ENCODE results near the gene VPREB3.

The VPREB3 gene

GRCh38 chr22:23754980-23755636 is 883 bp upstream of the VPREB3 start:
- no peak overlapping the region for H3K9ac ChIP-seq (ENCODE audit: low read length)
- H3K27me3 ChIP-seq (ENCODE audit: control insufficient read depth, insufficient read depth, low read length): no peaks in the 10 kb centered on the region
- peaks cover 12% of the 10 kb centered on the region for H3K4me1 ChIP-seq (ENCODE audit: control insufficient read depth, insufficient read depth, low read length)
- H3K36me3 ChIP-seq (ENCODE audit: control insufficient read depth, insufficient read depth, low read length): no peaks in the 10 kb centered on the region
- no peak overlapping the region for H3K4me3 ChIP-seq (ENCODE audit: low read length)
- no peaks in the 10 kb centered on the region for H3K9me3 ChIP-seq (ENCODE audit: control insufficient read depth, low read length)

GRCh38 chr22:23753385-23753784 is 840 bp downstream of the VPREB3 start:
- Histone ChIP-seq H3K27me3 (ENCODE audit: control insufficient read depth, insufficient read depth, low read length) (no peaks in the 10 kb centered on the region), H3K4me3 (ENCODE audit: low read length) (no peak overlapping the region), H3K9me3 (ENCODE audit: control insufficient read depth, low read length) (no peaks in the 10 kb centered on the region), H3K4me1 (ENCODE audit: control insufficient read depth, insufficient read depth, low read length) (peaks cover 18% of the 10 kb centered on the region), H3K9ac (ENCODE audit: low read length) (no peak overlapping the region), H3K36me3 (ENCODE audit: control insufficient read depth, insufficient read depth, low read length) (no peaks in the 10 kb centered on the region)

- Histone ChIP-seq H3K36me3 (ENCODE audit: control insufficient read depth, insufficient read depth, low read length) (no peaks in the 10 kb centered on the region), H3K4me3 (ENCODE audit: low read length) (no peak overlapping the region), H3K9ac (ENCODE audit: low read length) (no peak overlapping the region), H3K9me3 (ENCODE audit: control insufficient read depth, low read length) (no peaks in the 10 kb centered on the region), H3K27me3 (ENCODE audit: control insufficient read depth, insufficient read depth, low read length) (no peaks in the 10 kb centered on the region), H3K4me1 (ENCODE audit: control insufficient read depth, insufficient read depth, low read length) (peaks cover 18% of the 10 kb centered on the region)
These were observed 1.5 kb downstream of the VPREB3 start for GRCh38 chr22:23752750-23753149.

GRCh38 chr22:23752090-23752691 is 2.0 kb downstream of the VPREB3 start:
- no peak overlapping the region for H3K4me3 ChIP-seq (ENCODE audit: low read length)
- peaks cover 18% of the 10 kb centered on the region for H3K4me1 ChIP-seq (ENCODE audit: control insufficient read depth, insufficient read depth, low read length)
- no peak overlapping the region for H3K9ac ChIP-seq (ENCODE audit: low read length)
- H3K27me3 ChIP-seq (ENCODE audit: control insufficient read depth, insufficient read depth, low read length): no peaks in the 10 kb centered on the region
- no peaks in the 10 kb centered on the region for H3K36me3 ChIP-seq (ENCODE audit: control insufficient read depth, insufficient read depth, low read length)
- H3K9me3 ChIP-seq (ENCODE audit: control insufficient read depth, low read length): no peaks in the 10 kb centered on the region

- H3K9me3 ChIP-seq (ENCODE audit: control insufficient read depth, low read length): no peaks in the 10 kb centered on the region
- peak overlapping the region; percentile 66 for H3K4me3 ChIP-seq (ENCODE audit: low read length)
- peak overlapping the region; percentile 94 for H3K9ac ChIP-seq (ENCODE audit: low read length)
- peaks cover 18% of the 10 kb centered on the region for H3K4me1 ChIP-seq (ENCODE audit: control insufficient read depth, insufficient read depth, low read length)
- H3K36me3 ChIP-seq (ENCODE audit: control insufficient read depth, insufficient read depth, low read length): no peaks in the 10 kb centered on the region
- no peaks in the 10 kb centered on the region for H3K27me3 ChIP-seq (ENCODE audit: control insufficient read depth, insufficient read depth, low read length)
These were observed 2.7 kb downstream of the VPREB3 start for GRCh38 chr22:23751441-23751996.

DNA sequence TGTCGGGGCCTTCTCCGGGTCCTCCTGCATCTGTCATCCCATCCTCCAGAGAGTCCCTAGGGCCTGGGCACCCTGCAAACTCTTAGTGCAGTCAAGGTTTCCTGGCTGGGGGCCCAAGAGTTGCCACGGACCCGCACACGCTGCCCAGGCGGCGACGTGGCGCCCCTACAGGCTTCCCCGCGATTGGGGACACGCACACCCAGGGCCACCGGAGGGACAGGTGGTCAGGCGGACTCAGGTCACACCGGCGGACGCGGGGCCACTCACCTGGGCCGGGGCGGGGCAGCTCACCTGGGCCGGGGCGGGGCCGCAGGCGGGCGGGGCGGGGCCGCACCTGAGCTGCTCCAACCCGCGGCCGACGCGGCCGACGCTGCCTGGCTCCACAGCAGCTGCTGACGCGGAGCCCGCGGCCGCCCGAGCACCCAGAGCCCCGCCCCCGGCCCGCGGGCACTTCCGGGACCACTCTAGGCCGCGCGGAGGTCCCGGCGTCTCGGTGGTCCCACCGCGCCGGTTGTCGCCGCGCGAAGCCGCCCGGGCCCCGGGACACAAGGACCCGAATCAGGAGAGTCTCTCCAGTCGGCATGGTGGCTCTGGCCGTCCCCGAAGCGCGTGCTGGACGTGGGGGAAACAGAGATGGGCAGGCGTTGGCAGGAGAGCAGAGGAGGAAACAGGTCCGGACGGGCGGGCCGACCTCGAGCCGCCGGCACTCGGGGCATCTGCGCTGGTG is 3.3 kb downstream of the VPREB3 start, which contains the start of gene ZNF70:
TSS of gene ZNF70 (minus strand) at position 399 of the 727 bp plus-strand sequence. CDS start 5,972 bp downstream, outside the sequence.
- Histone ChIP-seq H3K4me1 (ENCODE audit: control insufficient read depth, insufficient read depth, low read length) (peaks cover 24% of the 10 kb centered on the region), H3K9ac (ENCODE audit: low read length) (peak within 1 kb of the TSS; percentile 94), H3K4me3 (ENCODE audit: low read length) (peak within 1 kb of the TSS; percentile 66), H3K36me3 (ENCODE audit: control insufficient read depth, insufficient read depth, low read length) (no peaks in the 10 kb centered on the region), H3K9me3 (ENCODE audit: control insufficient read depth, low read length) (no peaks in the 10 kb centered on the region), H3K27me3 (ENCODE audit: control insufficient read depth, insufficient read depth, low read length) (no peaks in the 10 kb centered on the region)

- peak overlapping the region; percentile 66 for H3K4me3 ChIP-seq (ENCODE audit: low read length)
These were observed 3.9 kb downstream of the VPREB3 start for GRCh38 chr22:23750367-23750713.

DNA sequence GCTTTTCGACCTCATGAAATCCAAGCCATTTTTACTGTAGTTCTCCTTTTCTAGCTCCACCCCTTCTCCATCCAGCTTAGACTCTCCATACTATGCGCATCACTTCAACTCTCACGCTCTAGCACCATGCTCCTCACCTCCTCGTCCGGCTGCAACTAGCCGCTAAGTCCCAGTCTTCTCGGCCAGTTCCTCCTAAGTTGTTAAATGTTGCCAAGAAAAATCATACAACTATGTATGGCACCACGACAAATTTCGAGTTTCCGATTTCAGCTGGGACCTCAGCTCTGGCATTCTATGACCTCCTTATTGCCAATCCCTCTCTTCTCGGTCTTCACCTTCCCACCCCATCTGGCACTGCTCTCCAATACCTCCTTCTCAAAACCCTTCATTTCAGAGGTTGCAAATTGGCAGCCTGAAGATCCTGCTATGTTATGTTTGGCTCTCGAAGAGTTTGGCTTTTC is 4.4 kb downstream of the VPREB3 start:
- no peaks in the 10 kb centered on the region for H3K27me3 ChIP-seq (ENCODE audit: control insufficient read depth, insufficient read depth, low read length)
- H3K4me3 ChIP-seq (ENCODE audit: low read length): no peak overlapping the region
- peaks cover 29% of the 10 kb centered on the region for H3K4me1 ChIP-seq (ENCODE audit: control insufficient read depth, insufficient read depth, low read length)
- no peaks in the 10 kb centered on the region for H3K9me3 ChIP-seq (ENCODE audit: control insufficient read depth, low read length)
- peaks cover 1% of the 10 kb centered on the region for H3K36me3 ChIP-seq (ENCODE audit: control insufficient read depth, insufficient read depth, low read length)
- H3K9ac ChIP-seq (ENCODE audit: low read length): no peak overlapping the region

More at GRCh38 chr22:23750367-23750713, 3.9 kb downstream of the VPREB3 start:
- no peaks in the 10 kb centered on the region for H3K9me3 ChIP-seq (ENCODE audit: control insufficient read depth, low read length)
- H3K36me3 ChIP-seq (ENCODE audit: control insufficient read depth, insufficient read depth, low read length): no peaks in the 10 kb centered on the region
- peak overlapping the region; percentile 76 for H3K9ac ChIP-seq (ENCODE audit: low read length)
- H3K4me1 ChIP-seq (ENCODE audit: control insufficient read depth, insufficient read depth, low read length): peaks cover 29% of the 10 kb centered on the region
- no peaks in the 10 kb centered on the region for H3K27me3 ChIP-seq (ENCODE audit: control insufficient read depth, insufficient read depth, low read length)

DNA sequence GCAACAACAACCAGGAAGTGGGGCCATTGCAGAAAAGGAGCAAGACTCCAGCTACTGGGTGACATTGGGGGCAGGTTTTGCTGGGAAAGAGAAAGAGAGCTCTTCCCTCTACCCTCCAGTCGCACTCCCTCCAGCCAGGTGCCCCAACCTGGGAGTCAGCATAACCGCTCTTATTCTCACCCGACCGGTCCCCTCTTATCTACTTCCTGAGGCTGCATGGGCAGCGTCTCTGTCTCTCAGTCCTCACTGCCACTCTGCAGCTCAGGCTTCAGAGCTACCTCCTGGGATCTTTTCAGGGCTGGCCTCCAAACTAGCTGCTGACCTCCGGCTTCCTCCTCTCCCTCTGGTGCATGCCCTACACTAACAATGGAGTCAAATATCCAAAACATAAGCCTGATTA is 8.4 kb downstream of the VPREB3 start:
- Histone ChIP-seq H3K9ac (ENCODE audit: low read length) (no peak overlapping the region), H3K4me3 (ENCODE audit: low read length) (no peak overlapping the region), H3K36me3 (ENCODE audit: control insufficient read depth, insufficient read depth, low read length) (peaks cover 15% of the 10 kb centered on the region)

GRCh38 chr22:23744485-23744884 is 9.7 kb downstream of the VPREB3 start:
- no peaks in the 10 kb centered on the region for H3K27me3 ChIP-seq (ENCODE audit: control insufficient read depth, insufficient read depth, low read length)
- H3K36me3 ChIP-seq (ENCODE audit: control insufficient read depth, insufficient read depth, low read length): peaks cover 15% of the 10 kb centered on the region
- H3K9ac ChIP-seq (ENCODE audit: low read length): no peak overlapping the region
- H3K4me3 ChIP-seq (ENCODE audit: low read length): no peak overlapping the region
- peaks cover 11% of the 10 kb centered on the region for H3K4me1 ChIP-seq (ENCODE audit: control insufficient read depth, insufficient read depth, low read length)
- no peaks in the 10 kb centered on the region for H3K9me3 ChIP-seq (ENCODE audit: control insufficient read depth, low read length)

More for the DNA sequence above, 8.4 kb downstream of the VPREB3 start:
- H3K4me1 ChIP-seq (ENCODE audit: control insufficient read depth, insufficient read depth, low read length): peaks cover 22% of the 10 kb centered on the region
- no peaks in the 10 kb centered on the region for H3K27me3 ChIP-seq (ENCODE audit: control insufficient read depth, insufficient read depth, low read length)
- no peaks in the 10 kb centered on the region for H3K9me3 ChIP-seq (ENCODE audit: control insufficient read depth, low read length)

GRCh38 chr22:23744001-23744400 is 10.2 kb downstream of the VPREB3 start:
- no peak overlapping the region for H3K4me3 ChIP-seq (ENCODE audit: low read length)
- no peaks in the 10 kb centered on the region for H3K9me3 ChIP-seq (ENCODE audit: control insufficient read depth, low read length)
- H3K4me1 ChIP-seq (ENCODE audit: control insufficient read depth, insufficient read depth, low read length): peaks cover 10% of the 10 kb centered on the region
- peaks cover 15% of the 10 kb centered on the region for H3K36me3 ChIP-seq (ENCODE audit: control insufficient read depth, insufficient read depth, low read length)
- H3K27me3 ChIP-seq (ENCODE audit: control insufficient read depth, insufficient read depth, low read length): no peaks in the 10 kb centered on the region
- H3K9ac ChIP-seq (ENCODE audit: low read length): no peak overlapping the region

- Histone ChIP-seq H3K27me3 (ENCODE audit: control insufficient read depth, insufficient read depth, low read length) (no peaks in the 10 kb centered on the region), H3K9me3 (ENCODE audit: control insufficient read depth, low read length) (no peaks in the 10 kb centered on the region), H3K4me1 (ENCODE audit: control insufficient read depth, insufficient read depth, low read length) (peaks cover 10% of the 10 kb centered on the region), H3K9ac (ENCODE audit: low read length) (no peak overlapping the region), H3K36me3 (ENCODE audit: control insufficient read depth, insufficient read depth, low read length) (peaks cover 15% of the 10 kb centered on the region), H3K4me3 (ENCODE audit: low read length) (no peak overlapping the region)
These were observed 10.9 kb downstream of the VPREB3 start for GRCh38 chr22:23743303-23743705.
